Lower leg skin (tissue), 3 donors: ENCODE data around the gene WDR20.

Experiments used
- POLR2A ChIP-seq, 2 donors: fragments of 450-650 bp; IDR thresholded peaks; one replicate each; pipeline ENCODE4 v1.6.1; 2016 to 2017; ENCODE audit warnings: antibody characterized with exemption in 2 of 2, mild to moderate bottlenecking in 1 of 2, moderate library complexity in 1 of 2
- TF ChIP-seq, protein P1 (sequence below), 3 donors: fragments of 450-650 bp; IDR thresholded peaks; one replicate each; pipeline ENCODE4 v1.5.1; 2016; ENCODE audit warnings: antibody characterized with exemption in 3 of 3, mild to moderate bottlenecking in 3 of 3, moderate library complexity in 2 of 3

DNA sequence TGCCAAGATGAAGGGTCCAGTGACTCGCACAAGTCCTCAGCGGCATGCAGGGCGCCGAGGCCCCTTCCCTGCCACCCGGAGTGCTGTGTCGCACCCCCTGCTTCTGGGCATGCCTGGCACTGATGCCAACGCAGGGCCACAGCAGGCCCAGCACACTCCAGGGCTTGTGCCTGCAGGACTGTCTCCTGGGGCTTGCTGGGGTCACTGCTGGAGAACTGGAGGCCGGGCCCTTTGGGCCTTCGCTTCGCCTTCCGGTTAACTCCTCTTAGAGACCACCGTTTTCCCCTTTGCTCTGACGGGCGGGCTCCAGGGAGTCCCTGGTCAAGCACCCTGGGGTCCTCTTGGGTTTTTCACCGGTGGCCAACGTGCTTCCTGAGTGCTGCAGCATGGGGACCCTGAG, 79.6 kb downstream of the WDR20 start:
- TF ChIP-seq, protein P1, sequence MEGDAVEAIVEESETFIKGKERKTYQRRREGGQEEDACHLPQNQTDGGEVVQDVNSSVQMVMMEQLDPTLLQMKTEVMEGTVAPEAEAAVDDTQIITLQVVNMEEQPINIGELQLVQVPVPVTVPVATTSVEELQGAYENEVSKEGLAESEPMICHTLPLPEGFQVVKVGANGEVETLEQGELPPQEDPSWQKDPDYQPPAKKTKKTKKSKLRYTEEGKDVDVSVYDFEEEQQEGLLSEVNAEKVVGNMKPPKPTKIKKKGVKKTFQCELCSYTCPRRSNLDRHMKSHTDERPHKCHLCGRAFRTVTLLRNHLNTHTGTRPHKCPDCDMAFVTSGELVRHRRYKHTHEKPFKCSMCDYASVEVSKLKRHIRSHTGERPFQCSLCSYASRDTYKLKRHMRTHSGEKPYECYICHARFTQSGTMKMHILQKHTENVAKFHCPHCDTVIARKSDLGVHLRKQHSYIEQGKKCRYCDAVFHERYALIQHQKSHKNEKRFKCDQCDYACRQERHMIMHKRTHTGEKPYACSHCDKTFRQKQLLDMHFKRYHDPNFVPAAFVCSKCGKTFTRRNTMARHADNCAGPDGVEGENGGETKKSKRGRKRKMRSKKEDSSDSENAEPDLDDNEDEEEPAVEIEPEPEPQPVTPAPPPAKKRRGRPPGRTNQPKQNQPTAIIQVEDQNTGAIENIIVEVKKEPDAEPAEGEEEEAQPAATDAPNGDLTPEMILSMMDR (IDR thresholded peaks at IDR 0.05), result no peak
- no peak for TF ChIP-seq POLR2A (IDR thresholded peaks at IDR 0.05)
